Measurements from ENCODE around the gene CCL28.

DNA sequence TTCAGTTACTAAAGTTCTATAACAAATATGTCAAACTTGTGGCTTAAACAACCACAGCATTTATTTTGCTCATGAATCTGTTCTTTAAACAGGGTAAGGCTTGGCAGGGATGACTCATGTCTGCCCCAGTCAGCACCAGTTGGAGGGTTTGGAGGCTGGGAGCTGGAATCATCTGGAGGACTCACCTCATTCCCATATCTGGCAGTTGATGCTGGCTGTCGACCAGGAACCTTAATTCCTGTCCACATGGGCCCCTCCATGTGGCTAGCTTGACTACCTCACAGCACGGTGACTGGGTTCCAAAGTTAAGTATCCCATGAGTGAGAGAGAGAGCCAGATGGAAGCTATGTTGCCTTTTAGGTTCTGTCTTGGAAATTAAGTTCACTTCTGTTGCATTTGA is 13.8 kb upstream of the CCL28 start:
- TF ChIP-seq, protein P1, sequence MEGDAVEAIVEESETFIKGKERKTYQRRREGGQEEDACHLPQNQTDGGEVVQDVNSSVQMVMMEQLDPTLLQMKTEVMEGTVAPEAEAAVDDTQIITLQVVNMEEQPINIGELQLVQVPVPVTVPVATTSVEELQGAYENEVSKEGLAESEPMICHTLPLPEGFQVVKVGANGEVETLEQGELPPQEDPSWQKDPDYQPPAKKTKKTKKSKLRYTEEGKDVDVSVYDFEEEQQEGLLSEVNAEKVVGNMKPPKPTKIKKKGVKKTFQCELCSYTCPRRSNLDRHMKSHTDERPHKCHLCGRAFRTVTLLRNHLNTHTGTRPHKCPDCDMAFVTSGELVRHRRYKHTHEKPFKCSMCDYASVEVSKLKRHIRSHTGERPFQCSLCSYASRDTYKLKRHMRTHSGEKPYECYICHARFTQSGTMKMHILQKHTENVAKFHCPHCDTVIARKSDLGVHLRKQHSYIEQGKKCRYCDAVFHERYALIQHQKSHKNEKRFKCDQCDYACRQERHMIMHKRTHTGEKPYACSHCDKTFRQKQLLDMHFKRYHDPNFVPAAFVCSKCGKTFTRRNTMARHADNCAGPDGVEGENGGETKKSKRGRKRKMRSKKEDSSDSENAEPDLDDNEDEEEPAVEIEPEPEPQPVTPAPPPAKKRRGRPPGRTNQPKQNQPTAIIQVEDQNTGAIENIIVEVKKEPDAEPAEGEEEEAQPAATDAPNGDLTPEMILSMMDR (IDR thresholded peaks at IDR 0.05): no peak
- TF ChIP-seq POLR2AphosphoS5 (IDR thresholded peaks at IDR 0.05): no peak
- TF ChIP-seq POLR2A (IDR thresholded peaks at IDR 0.05; ENCODE audit: low read depth): no peak
- TF ChIP-seq EP300 (IDR thresholded peaks at IDR 0.05): no peak

Data from esophagus muscularis mucosa (tissue), 4 donors.